Choroid plexus epithelial cell (primary cell): ENCODE results near the gene POGZ.

ENCODE experiments used
- DNase-seq: peaks from one replicate; pipeline ENCODE4 v3.0.0-alpha.2; 2010; ENCODE audit warnings: low read depth
- H3K4me3 ChIP-seq: 2 replicates; pipeline ENCODE4 v1.5.1; 2011; ENCODE audit warnings: low read depth, mild to moderate bottlenecking, control low read depth, low read length, moderate library complexity
- CTCF ChIP-seq: conservative IDR thresholded peaks from 2 replicates; pipeline ENCODE4 v1.5.1; 2011; ENCODE audit warnings: low read depth, mild to moderate bottlenecking, control low read depth, inconsistent platforms, low read length, moderate library complexity

POGZ gene

GRCh38 chr1:151502035-151502700 lies 42.9 kb upstream of the POGZ start:
- TF ChIP-seq CTCF: no peak
- DNase-seq: no peak
- H3K4me3 ChIP-seq: no peak overlapping the region

DNA sequence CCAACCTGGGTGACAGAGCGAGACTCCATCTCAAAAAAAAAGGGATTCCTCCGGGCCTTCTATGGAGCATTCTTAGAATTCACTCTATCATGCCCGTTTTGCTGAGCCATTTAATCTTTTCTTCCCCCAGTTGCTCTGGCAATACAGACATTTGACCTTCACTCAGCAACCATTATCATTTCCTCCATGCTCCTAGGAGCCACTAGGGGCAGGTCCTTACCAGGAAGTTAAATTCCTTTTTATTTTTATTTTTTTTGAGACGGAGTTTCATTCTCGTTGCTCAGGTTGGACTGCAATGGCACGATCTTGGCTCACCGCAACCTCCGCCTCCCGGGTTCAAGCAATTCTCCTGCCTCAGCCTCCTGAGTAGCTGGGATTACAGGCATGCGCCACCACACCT lies 42.2 kb upstream of the POGZ start:
- peak; percentile 39 for TF ChIP-seq CTCF
- no peak overlapping the region for H3K4me3 ChIP-seq
- DNase-seq: no peak

DNA sequence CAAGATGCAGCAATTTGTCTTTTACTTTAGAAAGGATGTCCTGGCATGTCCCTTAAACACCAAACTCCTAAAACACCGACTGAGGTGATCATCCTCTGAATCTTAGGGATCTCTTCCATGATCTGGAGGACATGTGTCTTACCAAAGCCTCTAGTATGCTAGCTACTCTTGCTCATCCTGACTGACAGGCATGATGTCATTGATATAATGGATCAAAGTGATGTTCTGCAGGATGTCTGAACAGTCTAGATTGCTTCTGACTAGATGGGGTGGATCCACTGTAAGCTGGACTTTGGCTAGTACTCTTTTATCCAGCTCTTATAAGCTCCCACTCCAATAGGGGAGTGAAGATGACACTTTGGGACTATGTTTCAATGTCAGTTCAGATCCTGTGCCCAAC lies 40.6 kb upstream of the POGZ start:
- no peak overlapping the region for H3K4me3 ChIP-seq
- DNase-seq: no peak
- TF ChIP-seq CTCF: no peak

DNA sequence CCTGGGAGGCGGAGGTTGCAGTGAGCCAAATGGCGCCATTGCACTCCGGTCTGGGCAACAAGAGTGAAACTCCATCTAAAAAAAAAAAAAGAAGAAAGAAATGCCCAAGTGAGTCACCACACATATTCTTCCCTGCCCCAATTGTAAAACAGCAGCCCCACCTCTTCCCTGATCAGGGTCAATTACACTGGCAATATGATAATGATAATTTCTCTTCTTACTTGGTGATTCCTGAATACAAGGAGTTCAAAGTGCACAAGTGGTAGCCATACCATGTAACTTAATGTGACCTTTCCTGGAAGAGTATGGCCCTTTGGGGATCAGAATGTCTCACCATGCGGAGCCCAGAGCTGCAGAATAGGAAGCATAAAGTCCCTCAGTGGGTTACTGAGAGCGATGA lies 40.1 kb upstream of the POGZ start:
- H3K4me3 ChIP-seq: no peak overlapping the region
- DNase-seq: no peak
- TF ChIP-seq CTCF: no peak

DNA sequence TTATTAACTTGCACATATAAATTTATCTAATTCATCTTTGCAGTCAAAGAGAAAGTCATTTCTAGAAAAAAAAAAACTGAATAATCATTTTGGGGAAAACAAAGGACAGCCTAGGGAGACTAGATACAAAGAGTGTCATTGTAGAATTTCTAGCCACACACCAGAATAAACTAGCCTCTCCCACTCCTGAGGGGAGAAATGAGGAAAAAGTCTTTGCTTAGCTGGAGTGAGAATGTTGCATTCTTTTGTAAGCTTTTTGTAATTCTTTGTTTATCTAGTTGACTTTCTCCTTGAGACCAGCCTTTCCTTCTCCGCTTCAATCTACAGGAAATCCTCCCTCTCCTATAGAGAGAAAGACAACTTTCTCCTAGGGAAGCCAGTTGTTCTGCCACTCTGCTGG lies 36.0 kb upstream of the POGZ start:
- no peak overlapping the region for H3K4me3 ChIP-seq

DNA sequence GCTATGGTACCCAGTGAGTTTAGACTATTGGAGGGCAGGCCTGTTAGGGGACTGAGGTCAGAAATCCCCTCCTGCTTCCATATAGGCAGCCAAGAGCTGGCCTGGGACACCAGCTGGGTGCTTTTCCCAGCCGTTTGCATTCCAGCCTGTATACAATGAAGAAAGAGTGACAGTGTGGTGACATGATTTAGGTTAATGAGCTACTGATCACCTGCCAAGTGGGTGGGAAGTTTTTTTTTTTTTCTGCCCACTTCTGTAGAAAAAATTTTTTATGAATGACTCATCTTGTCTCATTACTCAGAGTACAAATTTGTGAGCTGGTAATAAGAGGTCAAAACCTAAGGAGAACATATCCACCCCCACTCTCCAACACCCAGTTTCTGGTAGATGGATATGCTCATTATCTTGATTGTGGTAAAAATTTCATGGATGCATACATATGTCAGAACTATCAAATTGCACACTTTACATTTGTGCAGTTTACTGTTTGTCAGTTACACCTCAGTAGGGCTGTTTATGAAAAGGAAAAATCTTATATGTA lies 35.5 kb upstream of the POGZ start:
- TF ChIP-seq CTCF: no peak
- DNase-seq: peak; percentile 69
- H3K4me3 ChIP-seq: no peak overlapping the region

More for the DNA sequence above, 36.0 kb upstream of the POGZ start:
- TF ChIP-seq CTCF: no peak
- peak; percentile 14 for DNase-seq

DNA sequence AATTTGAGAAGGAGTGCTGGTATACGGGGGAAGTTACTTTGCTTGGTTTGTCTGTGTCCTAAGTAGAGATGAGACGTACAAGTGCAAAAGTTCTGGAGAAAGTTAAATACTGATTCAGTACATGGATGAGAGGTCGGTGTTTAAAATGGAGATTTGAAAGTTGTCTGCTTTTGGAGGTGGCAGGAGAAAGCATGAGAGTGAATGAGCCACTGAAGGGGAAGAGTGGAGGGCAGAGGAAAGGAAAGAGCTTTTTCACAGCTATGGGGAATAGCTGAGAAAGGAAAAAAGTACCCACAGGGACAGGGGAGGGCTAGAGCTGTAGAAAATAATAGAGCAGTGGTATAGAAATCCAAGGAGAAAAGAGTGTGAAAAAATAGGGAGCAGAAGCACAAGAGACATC lies 33.7 kb upstream of the POGZ start:
- TF ChIP-seq CTCF: no peak
- no peak for DNase-seq
- no peak overlapping the region for H3K4me3 ChIP-seq
